K562 (cell line): Measurements from ENCODE around the gene WAS. TPM values are rescaled to one million over a fixed set of nuclear protein-coding genes. Genes with fewer than 3 reads are reported as not detected.

Experiments
- ARID4B ChIP-seq: sonication (generic); formaldehyde crosslinking; IDR thresholded peaks from 2 replicates; pipeline ENCODE4 v1.8.0; 2022; ENCODE audit warnings: mild to moderate bottlenecking, missing genetic modification reagents
- ATF7 ChIP-seq: fragments of 450-650 bp; IDR thresholded peaks from 2 replicates; pipeline ENCODE4 v1.7.1; 2014; ENCODE audit warnings: mild to moderate bottlenecking, moderate library complexity
- C11orf30 ChIP-seq: fragments of 450-650 bp; IDR thresholded peaks from 2 replicates; pipeline ENCODE4 v1.6.1; 2016; ENCODE audit warnings: low read depth, mild to moderate bottlenecking
- CHD2 ChIP-seq: IDR thresholded peaks from 2 replicates; pipeline ENCODE4 v1.6.1; 2011; ENCODE audit warnings: low read depth, low read length
- CSDE1 ChIP-seq, 2 experiments: fragments of 450-650 bp; IDR thresholded peaks; 2 replicates each; pipeline ENCODE4 v1.6.1; 2016; ENCODE audit warnings: mild to moderate bottlenecking in 1 of 2
- E2F1 ChIP-seq: sonication (generic); formaldehyde crosslinking; IDR thresholded peaks from 2 replicates; pipeline ENCODE4 v1.8.1; 2023; ENCODE audit warnings: mild to moderate bottlenecking, missing genetic modification reagents, moderate library complexity
- HMBOX1 ChIP-seq: sonication (generic); IDR thresholded peaks from 2 replicates; pipeline ENCODE4 v1.6.1; 2016
- HMG20B ChIP-seq: fragments of 250-450 bp; sonication (Bioruptor Pico); IDR thresholded peaks from 2 replicates; pipeline ENCODE4 v1.5.0; 2021; ENCODE audit warnings: mild to moderate bottlenecking
- MAFG ChIP-seq: fragments of 450-650 bp; conservative IDR thresholded peaks from 2 replicates; pipeline ENCODE4 v1.6.1; 2016; ENCODE audit warnings: missing genetic modification characterization, missing compliant biosample characterization
- NFIX ChIP-seq: fragments of 250-450 bp; sonication (Bioruptor Pico); IDR thresholded peaks from 2 replicates; pipeline ENCODE4 v1.4.0; 2020; ENCODE audit warnings: low read depth, mild to moderate bottlenecking, moderate library complexity
- PHTF2 ChIP-seq: fragments of 250-450 bp; sonication (Bioruptor Pico); IDR thresholded peaks from 2 replicates; pipeline ENCODE4 v1.5.0; 2021; ENCODE audit warnings: mild to moderate bottlenecking
- PTTG1 ChIP-seq: fragments of 450-650 bp; IDR thresholded peaks from 2 replicates; pipeline ENCODE4 v1.6.1; 2016; ENCODE audit warnings: low read depth, mild to moderate bottlenecking, missing genetic modification characterization, missing compliant biosample characterization
- SPI1 ChIP-seq: IDR thresholded peaks from 2 replicates; pipeline ENCODE4 v1.6.1; 2011; ENCODE audit warnings: low read depth, low read length, control low read depth, borderline replicate concordance
- TFAP4 ChIP-seq: sonication (generic); formaldehyde crosslinking; IDR thresholded peaks from 2 replicates; pipeline ENCODE4 v1.8.0; 2022; ENCODE audit warnings: missing genetic modification reagents, mild to moderate bottlenecking, moderate library complexity, borderline replicate concordance
- U2AF1 ChIP-seq: fragments of 200-400 bp; formaldehyde crosslinking; optimal IDR thresholded peaks from 2 replicates; pipeline ENCODE3; 2017; ENCODE audit warnings: mild to moderate bottlenecking, low read depth, low read length, moderate library complexity
- YBX1 ChIP-seq: fragments of 450-650 bp; IDR thresholded peaks from 2 replicates; pipeline ENCODE4 v1.7.1; 2016; ENCODE audit warnings: mild to moderate bottlenecking
- ZEB2 ChIP-seq: fragments of 450-650 bp; IDR thresholded peaks from 2 replicates; pipeline ENCODE4 v1.6.1; 2016
- ZNF140 ChIP-seq: fragments of 250-450 bp; sonication (Bioruptor Pico); IDR thresholded peaks from 2 replicates; pipeline ENCODE4 v1.8.0; 2021; ENCODE audit warnings: moderate library complexity, mild to moderate bottlenecking, inconsistent platforms
- ZNF316 ChIP-seq: fragments of 450-650 bp; IDR thresholded peaks from 2 replicates; pipeline ENCODE4 v1.6.1; 2016
- ZNF384 ChIP-seq: IDR thresholded peaks from 2 replicates; pipeline ENCODE4 v1.6.1; 2012; ENCODE audit warnings: low read depth, low read length, improper control_type of control experiment
- ZNF395 ChIP-seq: fragments of 200-800 bp; sonication (Bioruptor generic); IDR thresholded peaks from 2 replicates; pipeline ENCODE4 v1.6.1; 2017; ENCODE audit warnings: missing genetic modification characterization, missing compliant biosample characterization
- ZNF695 ChIP-seq: fragments of 450-650 bp; formaldehyde crosslinking; IDR thresholded peaks from 2 replicates; pipeline ENCODE4 v1.4.0; 2020; ENCODE audit warnings: mild to moderate bottlenecking, moderate library complexity
- polyA plus RNA-seq, 8 experiments: library from polyadenylated mRNA; depleted of rRNA in 4 of 8; stranded (reverse) in 5 of 8; unstranded in 3 of 8; fragments of >200 nt; fragmentation: Nextera tagmentation in 2 of 8; fragmentation: Illumina TruSeq in 1 of 8; extraction: Ambion mirVana in 2 of 8; extraction: Trizol in 1 of 8; gene quantifications; 2 replicates each; pipeline versions ENCODE4 v1.2.1 to v1.2.3, GENCODE V29; 2011 to 2014; ENCODE audit warnings: inconsistent platforms in 1 of 8, missing spikeins in 1 of 8
- total RNA-seq, 7 experiments: library from RNA; depleted of rRNA in 6 of 7; stranded (reverse); fragments of >200 nt in 6 of 7; fragmentation: Illumina TruSeq in 2 of 7; extraction: Trizol in 2 of 7; gene quantifications; 2 replicates each; pipeline versions ENCODE4 v1.2.1 to v1.2.3, GENCODE V29; 2011 to 2021; ENCODE audit warnings: low replicate concordance in 1 of 7

WAS gene
- total and polyA plus RNA-seq, 9 of the 15 experiments (the other 6 are each of a cell fraction or from before 2014, with no cell fraction given) = 0.11 to 16.1 (median 3.8) TPM

- TF ChIP-seq ARID4B (peak; percentile 79), CSDE1 (IDR thresholded peaks at IDR 0.05) (no peak), ZNF695 (CRISPR knock-in tag) (no peak), MAFG (tag) (no peak), ATF7 (peak; percentile 67), ZNF316 (no peak), NFIX (CRISPR knock-in tag) (no peak), U2AF1 (peak; percentile 70), SPI1 (0 out of 2 replicates have a peak, but pooled peaks have one; percentile 2), ZNF384 (no peak), ZNF140 (no peak), YBX1 (no peak), PHTF2 (no peak), CHD2 (peak; percentile 98), HMBOX1 (no peak; the same call in 1 of the 2 replicates), E2F1 (no peak), C11orf30 (peak; percentile 31; the same call in 1 of the 2 replicates), ZNF395 (CRISPR knock-in tag) (peak; percentile 45; the same call in 1 of the 2 replicates), ZEB2 (peak; percentile 36; the same call in 1 of the 2 replicates), TFAP4 (CRISPR knock-in tag) (peak; percentile 68; the same call in 1 of the 2 replicates), HMG20B (CRISPR knock-in tag) (no peak), PTTG1 (tag) (no peak)
Observed at GRCh38 chrX:48696301-48696908, 12.8 kb downstream of the WAS start, which contains the start of gene SUV39H1 (continued).
